Prostate gland (tissue), 2 donors: ENCODE data around the gene SLC25A23.

Source experiments
- CTCF ChIP-seq, 4 experiments: fragments of 200-600 bp in 2 of 4; fragments of 450-650 bp in 2 of 4; sonication (generic) in 2 of 4; IDR thresholded peaks; 1 replicate in 3 of 4; 2 replicates in 1 of 4; pipeline ENCODE4 v1.5.1; 2016 to 2019; ENCODE audit warnings: antibody characterized with exemption in 4 of 4, mild to moderate bottlenecking in 2 of 4, moderate library complexity in 2 of 4
- POLR2A ChIP-seq: fragments of 450-650 bp; IDR thresholded peaks from one replicate; pipeline ENCODE4 v1.6.1; 2016; ENCODE audit warnings: antibody characterized with exemption, mild to moderate bottlenecking
- POLR2AphosphoS5 ChIP-seq: sonication (generic); formaldehyde crosslinking; IDR thresholded peaks from one replicate; pipeline ENCODE4 v1.6.1; 2017; ENCODE audit warnings: antibody characterized with exemption

DNA sequence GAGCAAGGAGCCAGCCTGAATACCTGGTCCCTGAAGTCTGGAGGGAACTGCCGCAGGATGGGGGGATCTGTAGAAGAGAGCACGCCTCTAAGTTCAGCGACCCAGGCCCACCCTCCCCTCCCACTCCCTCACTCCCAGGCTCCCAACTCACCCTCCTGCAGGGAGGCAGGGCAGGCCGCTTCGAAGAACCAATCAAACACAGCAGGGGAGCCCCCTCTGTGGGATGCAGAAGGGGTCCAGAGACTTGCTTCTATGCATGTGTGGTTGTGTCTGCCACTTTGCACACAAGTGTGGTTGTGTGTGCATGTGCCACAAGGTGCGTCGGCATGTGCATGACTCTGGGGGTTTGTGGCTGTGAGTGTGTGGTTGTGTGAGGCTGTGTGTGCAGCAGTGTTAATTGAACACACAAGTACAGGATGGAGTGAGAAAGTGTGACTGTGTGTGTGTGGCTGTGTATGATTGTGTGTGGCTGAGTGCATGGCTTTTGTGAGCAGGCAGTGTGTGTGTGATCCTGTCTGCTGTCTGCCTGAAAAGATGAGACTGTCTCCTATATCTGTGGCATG, 20.3 kb upstream of the SLC25A23 start:
- no peak for TF ChIP-seq CTCF (IDR thresholded peaks at IDR 0.05)
- no peak for TF ChIP-seq POLR2A
- TF ChIP-seq POLR2AphosphoS5 = no peak
